Adrenal gland (tissue), 5 donors: ENCODE data around the gene CDH20.

ENCODE experiments used
- POLR2A ChIP-seq, 2 donors: fragments of 450-650 bp; IDR thresholded peaks; one replicate each; pipeline ENCODE4 v1.6.1; 2017; ENCODE audit warnings: antibody characterized with exemption in 2 of 2, mild to moderate bottlenecking in 2 of 2, moderate library complexity in 1 of 2
- TF ChIP-seq, protein P1 (sequence below), 6 experiments: fragments of 450-650 bp in 4 of 6; fragments of 200-600 bp in 2 of 6; sonication (generic) in 1 of 6; IDR thresholded peaks; 1 replicate in 5 of 6; 2 replicates in 1 of 6; pipeline versions ENCODE4 v1.5.1 to v1.8.0; 2016 to 2021; ENCODE audit warnings: antibody characterized with exemption in 6 of 6, mild to moderate bottlenecking in 2 of 6, moderate library complexity in 1 of 6
- donor health status: DM: no; HTN: no; CAD: no.

DNA sequence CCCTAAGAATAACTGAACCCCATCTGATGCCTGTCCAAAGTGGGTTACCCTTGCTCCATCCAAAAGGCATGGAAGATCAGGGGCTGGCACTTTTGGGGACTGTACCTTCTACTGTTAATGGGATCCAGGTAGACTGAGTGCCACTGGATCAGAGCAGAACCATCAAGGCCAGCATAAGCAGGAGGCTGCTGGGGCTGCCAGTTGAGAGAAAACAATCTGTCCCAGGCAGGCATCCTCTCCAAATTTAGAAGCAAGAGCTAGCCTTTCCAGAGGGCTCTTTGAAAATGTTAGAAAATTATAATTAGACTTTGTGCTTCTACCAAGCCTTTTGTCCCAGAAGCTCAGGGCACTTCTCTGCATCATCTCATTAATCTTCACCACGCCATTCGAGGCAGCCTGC lies 245.6 kb downstream of the CDH20 start:
- TF ChIP-seq, protein P1, sequence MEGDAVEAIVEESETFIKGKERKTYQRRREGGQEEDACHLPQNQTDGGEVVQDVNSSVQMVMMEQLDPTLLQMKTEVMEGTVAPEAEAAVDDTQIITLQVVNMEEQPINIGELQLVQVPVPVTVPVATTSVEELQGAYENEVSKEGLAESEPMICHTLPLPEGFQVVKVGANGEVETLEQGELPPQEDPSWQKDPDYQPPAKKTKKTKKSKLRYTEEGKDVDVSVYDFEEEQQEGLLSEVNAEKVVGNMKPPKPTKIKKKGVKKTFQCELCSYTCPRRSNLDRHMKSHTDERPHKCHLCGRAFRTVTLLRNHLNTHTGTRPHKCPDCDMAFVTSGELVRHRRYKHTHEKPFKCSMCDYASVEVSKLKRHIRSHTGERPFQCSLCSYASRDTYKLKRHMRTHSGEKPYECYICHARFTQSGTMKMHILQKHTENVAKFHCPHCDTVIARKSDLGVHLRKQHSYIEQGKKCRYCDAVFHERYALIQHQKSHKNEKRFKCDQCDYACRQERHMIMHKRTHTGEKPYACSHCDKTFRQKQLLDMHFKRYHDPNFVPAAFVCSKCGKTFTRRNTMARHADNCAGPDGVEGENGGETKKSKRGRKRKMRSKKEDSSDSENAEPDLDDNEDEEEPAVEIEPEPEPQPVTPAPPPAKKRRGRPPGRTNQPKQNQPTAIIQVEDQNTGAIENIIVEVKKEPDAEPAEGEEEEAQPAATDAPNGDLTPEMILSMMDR (IDR thresholded peaks at IDR 0.05), result no peak
- TF ChIP-seq POLR2A (IDR thresholded peaks at IDR 0.05), result no peak
